Activated CD8-positive, alpha-beta memory T cell treated with anti-CD3 and anti-CD28 coated beads, Interleukin-2, amount 10 ng/mL, durations not matched to agents 7 days and 5 days (primary cell): ENCODE results near the gene OR52W1. TPM values are rescaled to one million over a fixed set of nuclear protein-coding genes. Genes with fewer than 3 reads are reported as not detected.
"Not testable (repeated sequence)": the region's sequence is repeated elsewhere in the genome, so short reads cannot be mapped to it uniquely, and the experiment has no call there.

ENCODE experiments used
- ATAC-seq: fragments of 150-1000 bp; cut with Tn5 transposase; one replicate; pipeline ENCODE4 v1.10.0; 2021; ENCODE audit warnings: moderate library complexity
- CTCF ChIA-PET: fragments of 350-600 bp; sonication (Branson Sonifier 250); formaldehyde crosslinking; loops from one replicate; lab custom pipeline; 2021; ENCODE audit warnings: antibody characterized with exemption; lab: Charles Lee
- DNase-seq: peaks from one replicate; pipeline ENCODE4 v3.0.0-alpha.2; 2020
- H3K27ac Mint-ChIP-seq: one replicate; pipeline ENCODE4 v1.8.0; 2021; ENCODE audit warnings: mild to moderate bottlenecking, mixed read lengths
- H3K27me3 Mint-ChIP-seq: one replicate; pipeline ENCODE4 v1.8.0; 2021; ENCODE audit warnings: mixed read lengths
- H3K36me3 Mint-ChIP-seq: one replicate; pipeline ENCODE4 v1.8.0; 2021; ENCODE audit warnings: mild to moderate bottlenecking, mixed read lengths
- H3K4me1 Mint-ChIP-seq: one replicate; pipeline ENCODE4 v1.8.0; 2021; ENCODE audit warnings: mixed read lengths
- H3K4me3 Mint-ChIP-seq: one replicate; pipeline ENCODE4 v1.8.0; 2021; ENCODE audit warnings: mild to moderate bottlenecking, moderate library complexity, mixed read lengths
- H3K9me3 Mint-ChIP-seq: one replicate; pipeline ENCODE4 v1.8.0; 2022; ENCODE audit warnings: low read depth, mixed read lengths
- total RNA-seq, 2 experiments: library from RNA; stranded (reverse); gene quantifications; one replicate each; pipeline ENCODE4 v1.2.3, GENCODE V29; 2021

OR52W1 gene
- total RNA-seq, 2 experiments from 2014 or later = not detected

DNA sequence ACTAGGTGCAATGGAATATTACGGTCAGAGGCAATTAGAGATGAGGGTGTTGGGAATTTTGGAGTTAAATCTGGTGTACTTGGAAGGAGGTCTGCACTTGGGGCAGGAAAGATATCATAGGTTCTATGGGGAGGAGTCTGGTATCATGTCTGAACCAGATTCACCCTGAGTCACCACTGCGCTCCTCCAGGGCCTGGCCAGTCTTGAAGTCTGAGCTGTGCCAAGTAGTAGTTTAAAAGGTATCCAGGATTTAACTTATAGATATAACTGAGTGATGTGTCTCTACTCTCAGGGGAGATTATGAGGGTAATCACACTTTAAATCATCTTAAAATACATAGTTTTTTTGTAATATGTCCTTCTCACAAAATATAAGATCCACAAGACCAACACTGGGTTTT, 46.5 kb downstream of the OR52W1 start:
- no peak for ATAC-seq
- no peak overlapping the region for H3K4me3 Mint-ChIP-seq
- no peak overlapping the region for H3K27ac Mint-ChIP-seq
- no peaks in the 10 kb centered on the region for H3K4me1 Mint-ChIP-seq
- H3K9me3 Mint-ChIP-seq = no peaks in the 10 kb centered on the region
- peaks cover 17% of the 10 kb centered on the region for H3K27me3 Mint-ChIP-seq
- CTCF ChIA-PET = no interaction called here
- no peaks in the 10 kb centered on the region for H3K36me3 Mint-ChIP-seq
- DNase-seq = no peak

DNA sequence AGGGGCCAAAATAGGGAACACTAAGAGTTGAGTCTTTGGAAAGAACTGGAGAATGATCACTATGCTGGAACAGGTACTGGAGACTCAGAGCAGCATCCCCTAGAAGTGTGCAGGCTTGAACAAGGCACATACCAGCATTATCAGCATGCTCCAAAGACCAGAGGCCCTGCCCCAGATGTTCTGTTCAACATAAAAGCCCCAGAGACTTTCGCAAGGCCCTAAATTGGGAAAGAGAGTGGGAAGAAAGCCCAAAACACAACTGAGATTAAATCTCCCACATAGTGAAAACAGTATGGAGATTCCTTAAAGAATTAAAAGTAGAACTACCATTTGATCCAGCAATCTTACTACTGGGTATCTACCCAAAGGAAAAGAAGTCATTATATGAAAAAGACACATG, 49.2 kb downstream of the OR52W1 start:
- Mint-ChIP-seq H3K27ac (no peak overlapping the region), H3K9me3 (no peaks in the 10 kb centered on the region), H3K36me3 (no peaks in the 10 kb centered on the region), H3K27me3 (peaks cover 17% of the 10 kb centered on the region), H3K4me3 (no peak overlapping the region), H3K4me1 (no peaks in the 10 kb centered on the region)
- DNase-seq = no peak
- CTCF ChIA-PET = no interaction called here
- no peak for ATAC-seq

DNA sequence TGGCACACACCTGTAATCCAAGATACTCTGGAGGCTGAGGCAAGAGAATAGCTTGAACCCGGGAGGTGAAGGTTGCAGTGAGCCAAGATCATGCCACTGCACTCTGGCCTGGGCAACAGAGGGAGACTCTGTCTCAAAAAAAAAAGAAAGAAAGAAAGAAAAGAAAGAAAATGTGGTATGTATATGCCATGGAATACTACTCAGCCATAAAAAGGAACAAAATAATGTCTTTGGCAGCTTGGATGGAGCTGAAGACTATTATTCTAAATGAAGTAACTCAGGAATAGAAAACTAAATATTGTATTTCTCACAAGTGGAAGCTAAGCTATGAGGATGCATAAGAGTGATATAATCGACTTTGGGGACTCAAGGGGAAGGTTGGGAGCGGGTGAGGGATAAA, 49.9 kb downstream of the OR52W1 start:
- H3K27me3 Mint-ChIP-seq = peaks cover 17% of the 10 kb centered on the region
- DNase-seq, H3K27ac Mint-ChIP-seq, H3K4me3 Mint-ChIP-seq, H3K36me3 Mint-ChIP-seq, ATAC-seq, H3K4me1 Mint-ChIP-seq, H3K9me3 Mint-ChIP-seq: not testable (repeated sequence)
- CTCF ChIA-PET = interaction anchor here (0.7 to 4.0 kb wide), 3 partner anchors 8 to 113 kb away, joined by 3 to 40 read pairs (median 4); partner anchors contain the start of gene CCKBR

Other genes starting within 250 kb of the OR52W1 start
- gene OR56A5, start 230.7 kb upstream of the OR52W1 start, total RNA-seq = not detected
- not detected for gene OR52L1, start 212.2 kb upstream of the OR52W1 start, total RNA-seq
- gene OR56A4, start 192.3 kb upstream of the OR52W1 start, total RNA-seq = not detected
- gene OR56A1, start 168.5 kb upstream of the OR52W1 start, total RNA-seq = not detected
- not detected for gene OR56B4, start 91.5 kb upstream of the OR52W1 start, total RNA-seq
- gene OR52B2, start 28.9 kb upstream of the OR52W1 start, total RNA-seq = not detected
- not detected for gene C11orf42, start 6.3 kb downstream of the OR52W1 start, total RNA-seq
- 10 to 100 TPM; 17.3 to 19.9 TPM for gene FHIP1B, start 35.4 kb downstream of the OR52W1 start, total RNA-seq
- under 1 TPM in 1 of 2 experiments, not detected in 1; 0.26 TPM for gene CNGA4, start 39.9 kb downstream of the OR52W1 start, total RNA-seq
- not detected for gene CCKBR, start 60.6 kb downstream of the OR52W1 start, total RNA-seq
- gene CAVIN3, start 121.3 kb downstream of the OR52W1 start, total RNA-seq = 10 to 100 TPM in 1 of 2 experiments, 1 to 10 TPM in 1; 4.9 to 18.7 TPM
- 10 to 100 TPM; 38.9 to 41.9 TPM for gene SMPD1, start 191.2 kb downstream of the OR52W1 start, total RNA-seq
- 10 to 100 TPM; 38.7 to 43.4 TPM for gene APBB1, start 219.9 kb downstream of the OR52W1 start, total RNA-seq
- under 1 TPM in 1 of 2 experiments, not detected in 1; 0.76 TPM for gene HPX, start 241.8 kb downstream of the OR52W1 start, total RNA-seq